NAMALWA (cell line): ENCODE measurements around the gene GTPBP1.

Experiments used
- DNase-seq: peaks from one replicate; pipeline ENCODE4 v3.0.0-alpha.2; 2015; ENCODE audit warnings: low spot score

The GTPBP1 gene

DNA sequence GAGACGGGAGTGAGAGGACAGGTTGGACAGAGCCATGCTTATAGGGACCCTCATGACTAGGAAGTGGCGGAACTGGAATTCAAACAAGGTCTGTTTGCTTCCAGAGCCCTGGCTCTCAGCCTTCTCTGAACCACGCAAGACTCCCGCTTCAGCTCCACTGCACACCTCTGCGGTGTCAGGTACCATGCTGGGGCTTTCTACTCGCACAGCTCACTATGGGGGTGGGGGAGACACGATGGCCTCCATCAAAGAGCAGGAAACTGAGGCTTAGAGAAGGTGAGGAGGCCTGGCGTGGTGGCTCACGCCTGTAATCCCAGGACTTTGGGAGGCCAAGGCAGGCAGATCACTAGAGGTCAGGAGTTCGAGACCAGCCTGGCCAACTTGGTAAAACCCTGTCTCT, 35.8 kb downstream of the GTPBP1 start:
- no peak for DNase-seq

- DNase-seq, result no peak
Measured at GRCh38 chr22:38742176-38742942, 36.6 kb downstream of the GTPBP1 start.

DNA sequence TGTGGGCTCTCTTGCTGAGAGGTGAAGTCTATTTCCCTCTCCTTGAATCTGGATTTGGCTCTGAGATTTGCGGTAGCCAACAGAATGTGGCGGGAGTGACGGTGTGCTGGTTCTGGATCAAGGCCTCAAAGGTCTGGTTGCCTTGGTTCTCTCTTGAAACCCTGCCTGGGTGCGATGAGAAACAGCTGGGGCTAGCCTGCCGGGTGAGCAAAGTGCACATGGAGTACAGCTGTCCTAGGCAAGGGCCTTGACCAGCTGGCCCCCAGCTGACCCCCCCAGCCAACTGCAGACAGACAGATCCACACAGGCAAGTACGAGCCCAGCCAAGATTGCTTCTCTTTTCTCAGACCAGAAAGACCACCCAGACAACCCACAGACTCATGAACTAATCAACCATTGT, 39.2 kb downstream of the GTPBP1 start:
- no peak for DNase-seq

DNA sequence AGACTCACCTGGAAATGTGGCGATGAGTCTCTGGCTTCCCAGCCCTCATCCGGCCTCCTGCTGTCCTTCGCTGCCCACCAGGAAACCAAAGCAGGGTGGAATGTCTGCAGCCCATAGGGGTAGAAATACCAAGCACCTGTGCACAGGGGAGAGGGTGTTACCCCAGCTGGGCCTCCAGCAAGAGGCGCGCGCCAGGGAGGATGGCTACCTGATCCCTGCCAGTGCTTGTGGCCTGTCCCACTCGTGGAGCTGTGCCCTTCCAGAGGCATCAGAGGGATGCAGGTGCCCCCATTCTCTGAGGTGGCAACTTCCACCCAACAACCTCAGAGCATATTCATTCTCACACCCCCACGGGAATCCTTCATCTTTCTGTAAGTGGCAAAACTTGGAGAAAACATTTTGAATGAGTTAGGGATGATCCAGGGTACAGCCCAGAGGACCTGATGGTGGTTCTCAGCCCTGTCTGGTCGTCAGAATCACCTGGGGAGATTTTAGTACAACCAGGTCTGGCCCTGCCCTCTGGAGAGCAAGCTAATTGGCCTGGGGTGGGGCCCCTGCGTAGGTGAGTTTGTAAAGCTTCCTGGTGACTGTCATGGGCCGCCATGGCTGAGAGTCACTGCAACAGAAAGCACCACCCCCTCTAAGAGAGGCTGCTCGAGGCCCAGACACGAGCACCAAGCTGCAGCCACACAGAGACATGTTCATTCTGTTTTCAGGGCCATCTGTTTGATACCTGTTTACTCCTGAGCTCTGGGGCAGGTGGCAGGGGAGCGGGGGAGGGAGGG, 40.1 kb downstream of the GTPBP1 start:
- DNase-seq, result no peak

GRCh38 chr22:38748487-38749136, 42.9 kb downstream of the GTPBP1 start:
- no peak for DNase-seq

- no peak for DNase-seq
Measured at GRCh38 chr22:38750104-38750503, 44.4 kb downstream of the GTPBP1 start.

GRCh38 chr22:38750638-38751037, 44.9 kb downstream of the GTPBP1 start:
- DNase-seq, result no peak

DNA sequence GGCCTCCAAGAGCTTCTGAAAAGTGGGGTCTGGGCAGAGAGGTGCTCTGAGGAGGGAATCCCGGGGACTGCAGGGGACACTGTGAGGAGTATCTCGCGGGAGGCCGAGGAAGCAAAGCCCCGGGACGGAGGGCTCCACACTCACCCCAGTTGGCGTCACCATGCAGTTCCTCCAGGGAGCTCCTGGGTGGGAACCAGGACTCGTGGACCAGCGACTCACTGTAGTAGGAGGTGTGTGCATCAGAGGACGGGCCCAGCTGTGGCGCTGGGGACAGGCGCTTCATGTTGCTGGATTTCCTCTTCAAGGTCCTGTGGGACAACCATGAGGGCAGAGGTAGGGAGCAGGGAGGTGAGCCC, 45.3 kb downstream of the GTPBP1 start:
- DNase-seq, result no peak

- peak; percentile 79 for DNase-seq
Measured at GRCh38 chr22:38751422-38752346, 45.9 kb downstream of the GTPBP1 start.

- DNase-seq, result no peak
Measured at GRCh38 chr22:38753948-38754750, 48.4 kb downstream of the GTPBP1 start.

GRCh38 chr22:38754751-38755154, 49.0 kb downstream of the GTPBP1 start:
- DNase-seq, result peak; percentile 37

DNA sequence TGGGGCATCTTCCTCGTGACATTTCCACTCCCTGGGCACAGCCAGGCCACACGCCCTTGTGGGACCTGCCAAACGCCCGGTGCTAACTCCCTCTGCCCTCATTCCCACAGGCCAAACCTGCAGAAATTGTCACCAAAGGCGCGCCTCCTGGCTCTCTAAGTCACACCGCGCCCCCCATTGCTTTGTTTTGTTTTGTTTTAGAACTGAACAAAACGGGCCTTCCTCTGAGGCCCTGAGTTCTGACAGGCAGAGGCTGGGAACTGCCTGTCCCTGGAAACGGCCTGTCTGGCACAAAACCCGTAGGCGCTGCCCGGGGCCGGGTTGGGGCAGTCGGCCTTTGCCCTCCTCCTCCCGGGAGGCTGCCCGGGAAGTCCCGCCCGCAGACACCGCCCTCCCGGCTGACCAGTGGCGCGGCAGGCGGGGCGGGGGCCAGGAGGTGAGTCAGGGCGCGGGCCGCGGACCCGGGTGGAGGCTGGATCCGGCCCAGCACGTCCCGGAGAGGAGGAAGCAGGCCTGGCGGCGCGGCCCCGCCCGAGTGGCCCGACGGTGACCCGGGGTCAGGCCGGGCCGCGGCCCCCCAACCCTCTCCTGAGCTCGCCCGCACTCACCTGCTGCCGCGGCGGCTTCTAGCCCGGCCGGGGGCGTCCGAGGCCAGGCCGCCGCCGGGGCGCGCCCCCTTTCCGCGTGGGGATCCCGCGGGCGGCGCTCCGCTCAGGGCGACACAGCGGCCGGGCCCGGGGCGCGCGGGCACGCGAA, 49.6 kb downstream of the GTPBP1 start:
- peak; percentile 55 for DNase-seq

DNA sequence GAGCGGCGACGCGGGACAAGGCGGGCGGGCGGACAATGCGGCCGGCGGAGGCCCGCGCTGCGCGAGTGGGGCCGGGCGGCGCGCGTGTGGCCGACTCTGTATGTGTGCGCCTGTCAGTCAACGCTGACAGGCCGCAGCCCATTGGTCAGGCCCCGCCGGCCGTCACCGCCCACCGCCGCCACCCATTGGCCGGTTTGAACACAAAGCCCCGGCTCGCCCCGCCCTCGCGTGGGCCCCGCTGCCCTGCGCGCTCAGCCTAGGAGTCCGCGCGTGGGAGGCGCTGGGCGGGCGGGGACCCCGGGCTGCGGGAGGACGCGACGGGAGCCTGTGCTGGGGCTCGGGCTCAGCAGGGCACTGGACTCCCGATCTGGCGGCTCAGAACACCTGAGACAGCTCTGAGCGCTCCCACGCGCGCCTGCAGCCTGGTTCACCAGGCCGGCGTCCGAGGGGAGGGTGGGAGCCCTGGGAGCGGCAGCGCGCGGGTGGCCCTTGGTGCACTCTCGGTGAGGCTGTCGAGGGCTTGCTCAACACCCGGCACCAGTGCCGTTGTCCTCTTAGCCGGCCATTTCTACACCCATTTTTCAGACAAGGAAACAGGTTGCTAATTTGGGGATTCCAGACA, 50.3 kb downstream of the GTPBP1 start, which contains the start of gene SUN2:
Gene SUN2 (minus strand): TSS at position 88 of the 622 bp plus-strand sequence. CDS start 3,370 bp downstream, outside the sequence.
- peak; percentile 82 for DNase-seq

DNA sequence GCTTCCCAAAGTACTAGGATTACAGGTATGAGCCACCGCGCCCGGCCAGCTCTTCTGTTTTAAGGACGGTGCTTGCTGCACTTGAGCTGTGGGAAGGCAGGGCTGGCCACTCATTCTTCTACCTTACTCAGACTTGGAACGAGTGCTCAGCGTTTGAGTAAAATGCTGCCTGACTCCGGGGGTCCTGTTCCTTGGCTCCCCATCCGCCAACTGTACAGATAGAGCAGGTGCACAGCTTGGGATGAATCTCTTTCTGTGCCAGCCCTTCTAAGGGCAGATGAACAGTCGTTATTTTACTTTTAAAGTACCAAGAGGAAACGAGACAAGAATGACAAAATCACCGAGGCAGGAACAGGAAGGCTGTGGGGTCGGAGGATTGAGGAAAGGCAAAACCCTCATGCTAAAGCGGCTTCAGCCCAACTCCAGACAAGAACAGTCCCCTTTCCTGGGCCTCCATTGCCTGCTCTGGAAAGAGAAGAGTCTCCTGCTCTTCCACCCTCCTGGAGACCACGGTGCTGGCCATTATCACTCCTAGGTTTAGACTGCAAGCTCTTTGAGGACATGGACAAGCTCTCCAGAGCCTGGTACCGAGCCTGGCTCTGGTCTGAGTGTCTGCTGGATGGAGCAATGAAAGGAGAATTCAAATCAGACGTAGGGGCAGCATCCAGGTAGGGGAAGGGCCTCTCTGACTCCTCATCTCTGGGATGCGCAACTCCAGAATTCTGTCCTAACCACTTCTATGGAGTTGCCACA, 51.1 kb downstream of the GTPBP1 start:
- peak; percentile 39 for DNase-seq

DNA sequence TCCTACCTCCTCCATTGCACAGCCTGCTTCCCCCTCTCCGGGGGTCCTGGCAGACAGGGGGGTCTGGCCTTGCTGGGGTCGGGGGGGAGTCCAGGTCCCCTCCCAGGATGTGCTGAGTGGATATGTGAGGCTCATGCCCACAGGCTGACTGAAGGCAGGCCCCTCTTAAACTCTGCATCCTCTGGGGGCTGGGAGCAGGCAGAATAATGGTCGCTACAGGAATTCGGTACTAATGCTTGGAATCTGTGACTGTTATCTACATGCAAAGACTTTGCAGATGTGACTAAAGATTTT, 51.7 kb downstream of the GTPBP1 start:
- no peak for DNase-seq

DNA sequence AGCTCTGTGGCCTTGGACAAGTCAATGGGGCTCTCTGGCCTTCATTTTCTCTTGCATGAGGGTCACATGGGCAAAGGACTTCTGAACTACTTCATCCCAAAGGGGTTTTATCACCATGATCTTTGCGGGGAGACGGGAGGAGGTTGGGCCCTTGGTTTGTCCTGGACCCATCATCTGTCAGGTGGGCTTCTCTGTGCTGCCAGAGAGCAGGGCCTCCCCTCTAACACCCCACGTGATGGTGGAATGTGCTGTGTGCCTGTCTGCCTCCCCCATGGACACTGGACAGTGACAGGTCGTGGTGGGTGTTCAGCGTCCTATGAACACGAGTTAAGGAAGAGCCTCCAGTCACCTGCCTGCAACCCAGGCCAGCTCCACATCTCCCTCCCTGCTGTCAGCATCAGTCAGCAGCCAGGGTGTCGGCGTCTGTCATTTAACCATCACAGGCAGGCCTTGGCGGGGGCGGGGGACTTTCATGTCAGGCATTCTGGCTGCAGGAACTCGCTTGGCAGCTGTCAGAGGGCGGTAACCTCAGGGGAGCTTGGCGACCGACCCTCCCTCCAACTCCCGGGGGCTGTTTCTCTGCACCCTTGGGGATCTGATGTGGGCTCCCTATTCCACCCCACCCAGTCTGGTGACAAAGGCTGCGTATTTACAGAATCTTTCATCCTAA, 52.7 kb downstream of the GTPBP1 start:
- DNase-seq, result no peak

DNA sequence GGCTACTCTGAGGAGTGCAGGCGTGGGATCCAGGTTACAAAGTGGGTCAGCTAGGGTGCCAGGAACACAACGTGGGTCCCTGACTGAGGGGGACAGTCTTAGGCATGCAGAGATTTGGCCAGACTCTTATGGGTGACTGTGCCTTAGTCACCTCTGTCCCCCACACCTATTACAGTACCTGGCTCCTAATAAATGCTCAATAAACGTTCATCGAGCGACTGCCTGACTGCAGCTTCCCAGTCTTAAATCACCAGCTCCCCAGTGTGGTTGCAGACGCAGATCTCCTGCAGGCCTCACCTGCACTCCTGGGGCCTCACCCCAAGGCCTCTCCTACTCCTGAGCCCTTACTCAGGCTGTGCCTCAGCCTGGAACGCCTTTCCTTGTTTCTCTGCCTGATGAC, 53.3 kb downstream of the GTPBP1 start:
- DNase-seq, result no peak

GRCh38 chr22:38760477-38761201, 54.9 kb downstream of the GTPBP1 start:
- DNase-seq, result peak; percentile 33
